NCI-H1417 (cell line): ENCODE data around the gene FXYD6.

Source experiments
- DNase-seq, 3 experiments: peaks; one replicate each; lab custom pipeline; 2025; lab: John Stamatoyannopoulos, UW

FXYD6 gene

GRCh38 chr11:117910525-117910924 lies 34.1 kb upstream of the FXYD6 start:
- no peak for DNase-seq

- no peak for DNase-seq
Measured at GRCh38 chr11:117909611-117910382, 33.3 kb upstream of the FXYD6 start.

DNA sequence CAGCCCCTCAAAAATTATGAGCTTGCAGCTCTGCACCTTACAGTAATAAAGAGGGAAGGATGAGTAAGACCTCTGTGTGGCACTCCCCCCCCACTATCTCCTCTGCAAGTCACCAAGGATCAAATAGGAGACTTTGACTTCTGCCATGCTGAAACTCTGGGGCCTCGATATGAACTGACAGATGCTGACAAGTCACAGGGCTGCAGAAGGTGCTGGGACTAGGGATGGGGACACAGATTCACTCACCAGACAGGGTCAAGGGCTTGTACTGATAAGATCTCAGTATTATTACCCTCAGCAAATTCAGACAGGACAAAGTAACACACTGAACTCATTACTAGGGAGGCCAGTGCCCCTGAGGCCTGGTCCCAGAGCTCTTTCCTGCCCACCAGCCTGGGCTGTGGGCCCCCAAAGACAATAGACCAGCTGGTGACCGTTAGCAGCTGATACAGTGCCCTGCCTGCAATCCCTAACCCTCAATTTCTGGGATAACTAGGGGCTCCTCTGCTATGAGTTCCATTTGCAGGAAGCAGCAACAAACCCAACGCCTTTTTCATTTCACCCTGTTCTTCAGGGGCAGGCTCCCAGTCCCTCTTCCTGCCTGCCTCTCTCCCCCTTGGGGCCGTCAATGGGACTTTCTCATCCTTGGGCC lies 32.6 kb upstream of the FXYD6 start:
- DNase-seq = no peak

DNA sequence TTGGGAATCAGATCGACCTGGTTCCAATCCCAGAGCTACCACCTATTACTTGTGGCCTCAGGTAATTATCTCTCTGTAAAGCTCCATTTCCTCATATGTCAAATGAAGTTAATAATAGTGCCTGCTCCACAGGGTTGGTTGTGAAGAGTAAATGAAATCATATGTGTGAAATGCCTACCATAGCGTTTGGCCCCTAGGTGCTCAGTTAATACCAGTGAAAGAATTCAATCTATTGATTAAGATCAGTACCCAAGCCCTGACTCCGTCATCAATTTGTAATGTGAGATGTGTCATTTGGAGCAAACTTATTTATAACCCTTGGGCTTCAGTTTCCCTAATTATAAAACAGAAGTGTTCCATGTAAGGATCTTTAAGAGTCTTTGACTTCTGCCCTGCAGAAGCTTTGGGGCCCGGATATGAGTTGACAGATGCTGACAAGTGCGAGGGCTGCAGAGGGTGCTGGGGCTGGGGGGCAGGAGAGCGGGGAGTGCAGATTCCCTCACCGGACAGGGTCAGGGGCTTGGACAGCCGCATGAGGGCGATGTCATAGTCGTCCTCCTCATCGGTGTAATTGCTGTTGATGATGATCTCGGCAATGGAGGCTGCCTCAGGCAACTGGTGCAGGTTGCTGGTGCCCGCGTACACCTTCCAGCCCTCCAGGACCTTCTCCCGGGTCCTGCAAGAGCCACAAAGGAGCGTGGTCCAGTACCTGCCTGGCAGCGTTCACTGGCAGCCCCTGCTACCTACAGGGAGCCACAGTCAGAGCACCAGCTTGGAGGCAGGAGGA lies 31.8 kb upstream of the FXYD6 start:
- DNase-seq = no peak

GRCh38 chr11:117907276-117908108 lies 31.0 kb upstream of the FXYD6 start:
- DNase-seq = peak; percentile 79 to 99 (median 96)

GRCh38 chr11:117906710-117907109 lies 30.3 kb upstream of the FXYD6 start:
- no peak for DNase-seq

- no peak for DNase-seq
Measured at GRCh38 chr11:117906126-117906525, 29.7 kb upstream of the FXYD6 start.

DNA sequence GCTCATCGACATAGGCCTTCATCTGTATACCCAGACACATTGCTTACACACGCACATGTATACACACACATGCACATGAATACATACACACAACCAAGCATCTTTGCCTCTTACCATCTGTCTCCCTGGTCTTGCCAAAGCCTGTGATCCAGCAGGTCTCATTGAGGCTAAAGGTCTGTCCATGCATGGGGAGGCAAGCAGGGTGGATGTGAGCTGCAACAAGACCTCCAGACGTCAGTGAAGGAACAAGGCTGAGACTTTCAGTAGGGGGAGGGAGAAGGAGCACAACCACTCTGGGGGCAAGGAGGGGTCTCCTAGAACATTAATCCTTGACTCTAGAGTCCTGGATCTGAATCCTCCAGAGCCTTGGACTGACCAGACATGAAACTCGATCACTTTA lies 29.1 kb upstream of the FXYD6 start:
- DNase-seq = no peak

- DNase-seq = peak in 2 of 3 experiments; percentile 64 to 73
Measured at GRCh38 chr11:117903505-117904382, 27.3 kb upstream of the FXYD6 start.

GRCh38 chr11:117902001-117902845 lies 25.8 kb upstream of the FXYD6 start:
- no peak for DNase-seq

DNA sequence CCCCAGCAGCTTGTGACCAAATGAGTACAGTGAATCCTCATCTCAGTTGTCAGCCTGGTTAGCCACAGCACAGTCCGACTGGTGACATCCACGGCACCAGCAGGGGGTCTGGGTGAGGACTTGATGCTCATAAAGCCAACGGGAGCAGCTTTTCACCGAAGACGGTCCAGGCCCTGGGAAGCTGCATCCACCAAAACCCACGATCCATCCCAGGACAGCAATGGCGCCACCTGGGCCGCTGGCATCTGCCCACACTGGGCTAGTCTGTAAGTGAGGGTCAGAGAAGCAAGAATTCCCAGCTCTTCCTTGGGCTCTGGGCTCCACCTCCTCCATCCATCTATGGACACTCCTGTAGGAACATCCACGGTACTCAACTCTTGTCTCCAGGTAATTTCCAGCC lies 25.1 kb upstream of the FXYD6 start:
- no peak for DNase-seq

DNA sequence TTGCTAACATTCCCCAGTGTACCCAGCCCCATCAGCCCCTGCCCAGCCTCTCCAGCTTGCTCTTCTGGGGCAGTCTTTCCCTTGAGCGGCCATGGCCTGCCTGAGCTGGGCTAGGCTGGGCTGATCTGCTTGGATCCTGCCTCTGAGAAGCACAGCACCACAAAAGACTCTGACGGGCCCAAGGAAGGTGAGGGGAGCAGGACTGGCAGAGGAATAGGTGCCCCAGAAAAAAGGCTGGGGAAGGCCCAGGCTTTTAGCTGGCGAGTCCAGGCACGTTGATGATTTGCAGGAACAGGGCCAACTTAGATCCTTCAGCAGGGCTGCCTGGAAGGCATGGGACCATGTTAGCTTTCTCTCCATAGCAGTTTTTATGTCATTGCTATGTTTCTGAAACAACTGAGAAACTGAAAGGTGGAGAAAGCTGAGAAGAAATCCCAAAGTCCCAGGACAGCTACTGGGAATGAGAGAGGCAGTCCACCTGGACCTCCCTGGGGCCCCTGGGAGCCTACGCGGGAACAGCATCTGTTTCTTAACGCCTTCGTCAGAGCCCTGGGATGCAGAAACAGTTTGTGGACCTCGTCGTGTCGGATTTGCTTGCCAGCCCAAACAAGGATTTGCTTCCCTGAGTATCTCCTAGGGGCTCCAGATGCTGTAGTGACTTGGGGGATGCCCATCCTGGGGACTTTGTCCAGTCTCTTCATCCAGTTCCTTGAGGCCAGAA lies 24.4 kb upstream of the FXYD6 start:
- DNase-seq = peak in 1 of 3 experiments; percentile 19

DNA sequence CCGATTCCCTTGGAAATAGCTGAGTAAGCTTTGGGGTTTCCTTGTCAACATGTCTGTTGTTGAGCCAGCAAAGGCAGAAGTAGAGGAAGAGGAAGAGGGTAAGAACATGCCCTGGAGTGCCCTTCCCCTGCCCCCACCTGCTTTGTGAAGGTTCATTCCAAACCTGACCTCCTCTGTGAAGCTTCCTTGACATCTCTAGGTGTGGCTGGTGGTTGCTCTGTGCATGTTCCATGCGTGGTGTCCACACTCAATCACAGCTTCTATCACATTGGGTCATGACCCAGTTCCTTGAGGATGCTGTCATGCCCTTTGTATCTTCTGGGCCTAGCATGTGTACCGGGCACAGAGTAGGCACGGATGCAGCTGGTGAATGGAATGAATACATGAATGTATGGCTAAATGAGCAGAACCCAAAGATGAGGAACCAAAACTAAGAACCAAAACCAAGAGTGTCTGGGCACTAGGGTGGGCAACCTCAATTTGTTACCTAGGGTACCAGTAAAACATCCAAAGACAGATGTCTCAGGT lies 23.7 kb upstream of the FXYD6 start:
- no peak for DNase-seq

- DNase-seq = no peak
Measured at GRCh38 chr11:117898059-117898458, 21.6 kb upstream of the FXYD6 start.

DNA sequence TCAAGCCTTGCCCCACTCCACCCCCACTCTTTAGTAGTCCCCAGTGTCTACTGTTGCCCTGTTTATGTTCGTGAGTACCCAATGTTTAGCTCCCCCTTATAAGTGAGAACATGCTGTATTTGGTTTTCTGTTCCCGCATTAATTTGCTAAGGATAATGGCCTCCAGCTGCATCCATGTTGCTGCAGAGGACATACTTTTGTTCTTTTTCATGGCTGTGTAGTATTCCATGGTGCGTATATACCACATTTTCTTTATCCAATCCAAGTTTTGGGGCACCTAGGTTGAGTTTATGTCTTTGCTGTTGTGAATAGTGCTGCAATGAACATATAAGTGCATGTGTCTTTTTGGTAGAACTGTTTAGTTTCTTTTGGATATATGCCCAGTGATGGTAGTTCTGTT lies 16.2 kb upstream of the FXYD6 start:
- DNase-seq = no peak

GRCh38 chr11:117891362-117891761 lies 14.9 kb upstream of the FXYD6 start:
- no peak for DNase-seq

GRCh38 chr11:117888139-117888566 lies 11.7 kb upstream of the FXYD6 start:
- DNase-seq = no peak

GRCh38 chr11:117887431-117888138 lies 11.1 kb upstream of the FXYD6 start:
- peak; percentile 51 to 95 (median 80) for DNase-seq
